HG03280 (cell line): ENCODE data around the gene NEK8.

ENCODE experiments used
- ATAC-seq: cut with Tn5 transposase; IDR thresholded peaks from one replicate; pipeline ENCODE4 v1.9.1; 2021; ENCODE audit warnings: mild to moderate bottlenecking, moderate library complexity; ENCODE audit not compliant: unreplicated experiment

The NEK8 gene

DNA sequence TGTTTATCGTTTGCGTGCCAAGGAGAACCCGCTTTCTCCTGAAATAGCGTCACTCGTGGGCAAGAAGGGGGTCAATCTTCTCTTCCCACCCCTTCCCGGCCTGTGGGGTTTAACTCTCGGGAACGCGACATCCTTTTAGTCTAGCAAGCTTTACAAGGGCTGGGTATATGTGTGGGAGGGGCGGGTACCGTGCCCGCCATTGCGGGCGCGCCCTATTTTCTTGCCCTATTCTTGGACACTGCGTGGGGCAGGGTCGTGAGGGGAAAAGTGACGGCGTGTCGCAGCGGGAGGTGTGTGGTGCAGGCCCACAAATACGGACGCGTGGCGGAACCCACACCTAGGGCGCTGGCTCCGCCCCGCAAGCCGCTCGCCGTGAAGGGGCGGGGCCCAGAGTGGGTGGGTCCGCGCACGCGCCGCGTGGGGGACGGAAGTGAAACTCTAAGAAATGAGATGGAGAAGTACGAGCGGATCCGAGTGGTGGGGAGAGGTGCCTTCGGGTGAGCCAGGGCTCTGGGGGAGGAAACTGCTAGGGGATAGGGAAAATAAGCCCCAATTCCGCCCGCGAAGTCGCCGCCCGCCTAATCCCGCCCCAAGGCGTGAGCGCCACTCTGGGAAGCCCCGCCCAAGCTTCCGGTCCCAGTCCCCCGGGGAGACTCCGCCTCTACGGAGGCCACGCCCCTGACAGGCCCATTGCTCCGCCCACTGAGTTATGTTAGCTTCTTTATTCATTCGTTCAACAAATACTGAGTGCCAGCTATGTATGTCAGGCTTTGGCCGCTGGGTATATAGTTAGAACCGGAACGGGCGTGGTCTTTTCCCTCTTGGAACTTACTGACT lies at the start of gene NEK8:
Gene NEK8, plus strand, starts transcription at position 425 of the 837 bp plus-strand sequence. Its CDS starts 26 bp downstream, at position 451.
- ATAC-seq, result peak; percentile 42

DNA sequence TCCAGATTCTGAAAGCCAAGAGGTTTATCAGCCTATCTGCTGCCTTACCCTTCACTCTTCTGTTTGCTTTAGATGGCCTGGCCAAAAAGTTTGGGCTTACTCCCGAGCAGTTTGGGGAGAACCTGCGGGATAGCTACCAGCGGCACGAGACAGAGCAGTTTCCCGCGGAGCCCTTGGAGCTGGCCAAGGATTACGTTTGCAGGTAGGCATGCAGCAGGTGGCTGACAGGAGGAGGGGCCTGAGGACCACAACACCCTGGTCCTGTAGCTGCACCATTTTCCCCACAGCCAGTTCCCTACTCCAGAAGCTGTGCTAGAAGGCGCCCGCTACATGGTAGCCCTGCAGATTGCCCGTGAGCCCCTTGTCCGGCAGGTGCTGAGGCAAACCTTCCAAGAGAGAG lies 45.9 kb upstream of the NEK8 start:
- ATAC-seq, result no peak

GRCh38 chr17:28684963-28685362 lies 43.6 kb upstream of the NEK8 start:
- ATAC-seq, result no peak

GRCh38 chr17:28685366-28685765 lies 43.2 kb upstream of the NEK8 start:
- ATAC-seq, result no peak

DNA sequence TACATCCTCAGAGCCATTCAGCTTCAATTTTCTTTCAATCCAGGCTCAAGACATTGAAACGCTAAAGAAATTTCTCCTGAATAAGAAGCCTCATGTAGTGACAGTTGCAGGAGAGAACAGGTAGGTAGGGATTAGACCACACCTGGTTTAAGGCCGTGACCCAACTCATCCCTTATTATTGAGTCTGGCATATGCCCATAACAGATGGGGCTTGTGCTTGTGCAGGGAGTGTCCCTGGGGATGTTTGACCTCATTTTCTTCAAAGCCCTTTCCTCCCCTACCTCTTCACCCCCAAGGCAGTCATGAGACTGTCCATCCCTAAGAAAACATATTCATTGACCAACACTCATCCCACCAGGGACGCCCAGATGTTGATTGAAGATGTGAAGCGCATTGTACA lies 42.3 kb upstream of the NEK8 start:
- ATAC-seq, result no peak

GRCh38 chr17:28688481-28688880 lies 40.1 kb upstream of the NEK8 start:
- ATAC-seq, result no peak

DNA sequence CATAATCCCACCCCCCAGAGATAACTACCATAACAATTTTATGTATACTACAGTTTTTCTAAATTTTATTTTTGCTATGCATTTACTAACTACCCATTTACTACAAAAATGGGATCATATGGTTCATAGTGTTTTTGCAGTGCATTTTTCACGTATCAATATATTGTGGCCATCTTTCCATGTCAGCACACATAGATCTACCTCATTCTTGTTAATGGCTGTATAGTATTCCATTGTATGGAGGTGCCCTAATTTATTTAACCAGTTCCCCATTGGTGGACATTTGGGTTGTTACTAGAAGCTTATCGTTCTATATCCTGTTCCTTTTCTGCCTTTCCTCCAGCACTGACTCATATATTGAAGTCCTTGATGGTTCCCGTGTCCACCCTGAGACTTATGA lies 39.6 kb upstream of the NEK8 start:
- ATAC-seq, result no peak

DNA sequence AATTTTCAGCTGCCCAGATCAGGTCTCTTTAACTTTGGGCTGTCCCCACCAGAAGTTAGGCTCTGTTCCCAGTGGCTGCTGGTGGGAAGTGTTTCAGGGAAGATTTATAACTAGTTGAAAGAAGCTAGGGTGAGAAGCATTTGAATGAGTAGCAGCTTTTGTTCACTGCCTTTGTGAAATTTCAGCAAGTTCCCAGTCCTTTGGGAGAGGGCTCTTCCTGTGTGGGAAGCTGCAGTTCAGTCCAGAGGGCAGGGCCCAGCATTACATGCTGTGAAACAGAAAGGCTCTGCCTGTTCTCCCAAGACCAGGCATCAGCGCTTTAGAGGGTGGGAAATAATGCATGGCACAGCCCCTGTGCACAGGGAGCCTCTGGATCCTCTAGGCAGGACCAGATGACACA lies 34.7 kb upstream of the NEK8 start:
- no peak for ATAC-seq

DNA sequence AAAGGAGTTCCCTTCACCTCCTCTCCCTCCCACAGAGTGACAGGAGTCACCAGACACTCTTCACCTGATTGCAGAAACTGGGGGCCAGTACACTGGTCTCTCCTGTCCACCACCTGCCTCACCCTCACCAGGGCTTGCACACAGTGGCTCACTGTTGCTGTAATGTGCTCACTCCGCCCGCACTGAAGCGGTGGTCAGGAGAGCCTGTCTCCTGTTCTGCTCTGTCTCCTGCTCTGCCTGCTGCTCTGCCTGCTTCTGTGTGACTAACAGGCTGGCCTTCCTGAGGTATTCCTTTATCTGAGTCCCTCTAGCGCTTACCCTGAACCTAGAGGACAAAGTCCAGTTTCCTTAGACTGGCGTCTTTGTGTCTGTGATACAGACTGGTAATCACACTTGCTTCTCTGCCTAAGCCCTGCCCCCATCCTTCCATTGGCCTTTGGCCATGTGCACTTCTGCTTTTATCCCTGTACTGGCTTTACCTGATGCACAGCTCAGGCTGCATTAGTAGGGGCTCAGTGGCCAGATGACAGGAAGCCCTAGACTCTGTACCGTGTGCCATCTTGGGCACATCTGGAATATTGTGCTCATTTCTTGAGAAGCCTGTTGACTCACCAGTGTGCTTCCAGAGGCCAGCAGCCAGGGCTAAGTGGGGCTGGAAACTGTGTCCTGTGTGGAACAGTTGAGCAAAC lies 30.2 kb upstream of the NEK8 start:
- no peak for ATAC-seq

- no peak for ATAC-seq
These were observed 28.3 kb upstream of the NEK8 start for GRCh38 chr17:28700278-28700677.

GRCh38 chr17:28700830-28701492 lies 27.6 kb upstream of the NEK8 start:
- ATAC-seq, result no peak

DNA sequence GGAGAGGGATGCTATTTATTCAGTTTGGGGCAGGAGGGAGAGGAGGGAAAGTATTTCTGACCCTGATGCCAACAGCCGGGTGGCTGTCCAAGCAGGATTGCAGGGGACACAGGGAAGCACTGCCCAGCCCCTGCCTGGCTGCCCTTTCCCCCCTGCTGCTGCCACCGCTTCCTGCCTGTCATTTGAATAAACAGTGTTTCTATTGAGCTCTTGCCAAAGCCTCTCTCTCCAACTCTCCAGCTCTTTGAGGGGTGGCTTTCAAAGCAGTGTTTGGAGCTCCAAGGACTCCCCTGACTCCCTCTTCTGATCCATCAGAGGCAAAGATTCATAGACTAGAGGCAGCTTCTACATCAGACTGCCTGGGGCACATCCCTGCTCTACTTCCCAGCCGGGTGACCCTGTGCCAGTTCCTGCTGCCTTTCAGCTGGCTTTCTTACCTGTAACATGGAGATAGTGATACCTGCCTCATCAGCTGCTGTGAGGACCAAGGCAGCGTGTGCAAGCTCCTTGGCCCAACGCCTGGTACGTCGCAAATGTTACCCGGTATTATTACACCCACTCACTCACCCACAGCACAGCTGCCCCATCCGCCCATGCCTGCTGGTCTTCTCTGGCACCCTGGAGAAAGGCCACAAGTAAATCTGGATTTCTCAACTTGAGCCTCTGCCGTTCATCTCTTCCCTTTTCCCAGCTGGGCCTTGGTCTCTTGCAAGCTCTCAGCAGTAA lies 26.4 kb upstream of the NEK8 start:
- no peak for ATAC-seq

DNA sequence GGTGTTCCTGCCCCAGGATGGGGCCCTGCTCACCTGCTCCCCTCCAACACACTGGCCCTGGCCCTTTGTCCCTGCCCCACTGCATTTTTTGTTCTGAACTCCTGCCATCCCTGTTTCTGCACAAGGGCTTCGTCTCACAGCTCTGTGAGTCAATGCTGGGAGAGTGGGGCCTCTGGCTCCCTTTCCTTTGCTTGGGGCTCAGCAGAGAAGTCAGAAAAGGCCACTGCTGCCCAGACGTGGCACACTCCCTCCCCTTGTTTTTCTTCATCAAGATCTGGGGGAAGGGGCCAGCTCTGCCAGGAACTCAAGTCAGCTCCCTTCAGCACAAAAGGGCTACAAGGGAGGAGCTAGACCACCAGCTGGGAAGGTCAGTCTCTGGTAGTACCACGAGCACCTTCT lies 25.8 kb upstream of the NEK8 start:
- ATAC-seq, result no peak

DNA sequence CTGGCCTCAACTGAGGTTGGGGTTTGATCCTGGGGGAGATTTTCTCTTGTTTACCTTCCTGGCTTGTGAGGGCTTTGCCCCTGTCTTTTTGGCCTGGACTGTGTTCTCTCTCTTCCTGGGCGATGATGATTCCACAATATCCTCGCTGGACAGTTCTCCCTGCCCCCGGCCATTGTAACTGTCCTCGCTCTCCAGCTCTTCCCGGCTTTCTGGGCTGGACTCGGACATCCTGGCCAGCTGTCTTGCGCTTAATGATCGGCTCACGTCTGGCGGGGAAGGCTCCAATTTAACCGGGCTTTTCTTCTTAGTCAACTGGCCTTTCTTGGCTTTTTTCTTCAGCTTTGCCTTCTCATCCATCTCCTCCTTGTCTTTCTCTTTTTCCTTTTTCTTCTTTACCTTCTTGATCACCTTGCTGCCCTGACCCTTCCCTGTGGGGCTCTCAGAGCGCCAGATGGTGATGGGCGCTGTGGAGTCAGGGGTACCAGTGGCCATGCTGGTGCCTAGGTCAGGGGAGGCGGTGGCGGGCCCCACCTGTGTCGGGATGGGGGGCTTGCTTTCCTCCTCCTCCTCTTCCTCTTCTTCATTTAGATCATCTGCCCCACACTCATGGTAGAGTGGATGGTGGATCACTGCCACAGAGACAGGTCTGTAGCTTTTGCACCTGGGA lies 24.9 kb upstream of the NEK8 start:
- no peak for ATAC-seq

GRCh38 chr17:28704219-28704858 lies 24.2 kb upstream of the NEK8 start:
- no peak for ATAC-seq

GRCh38 chr17:28705074-28705659 lies 23.4 kb upstream of the NEK8 start:
- no peak for ATAC-seq

- ATAC-seq, result no peak
These were observed 22.8 kb upstream of the NEK8 start for GRCh38 chr17:28705728-28706334.

- ATAC-seq, result no peak
These were observed 21.9 kb upstream of the NEK8 start for GRCh38 chr17:28706471-28707338.
